ENCODE data around the gene AUH.
"Not testable (repeated sequence)": the region's sequence is repeated elsewhere in the genome, so short reads cannot be mapped to it uniquely, and the experiment has no call there.

AUH gene

DNA sequence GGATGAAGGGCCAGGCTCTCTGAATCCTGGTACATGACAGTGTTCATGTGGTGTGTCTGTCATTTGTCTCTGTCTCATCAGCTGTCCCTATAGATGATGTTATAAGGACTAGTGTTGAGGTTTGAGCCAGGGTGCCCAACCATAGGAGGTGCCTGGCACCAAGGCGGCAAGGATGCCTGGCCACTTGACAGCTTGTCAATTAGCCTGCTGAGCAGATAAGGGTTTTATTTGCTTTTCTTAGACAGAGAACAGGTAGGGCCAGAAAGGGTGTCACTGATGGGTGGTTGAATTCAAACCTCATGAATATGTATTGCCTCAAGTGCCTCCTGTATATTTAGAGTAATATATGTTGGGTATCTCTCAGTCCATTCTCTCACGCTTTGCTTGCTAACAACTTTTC is 30.1 kb upstream of the AUH start:
- no peak for DNase-seq (ENCODE audit: low read depth)
- TF ChIP-seq, protein P1, sequence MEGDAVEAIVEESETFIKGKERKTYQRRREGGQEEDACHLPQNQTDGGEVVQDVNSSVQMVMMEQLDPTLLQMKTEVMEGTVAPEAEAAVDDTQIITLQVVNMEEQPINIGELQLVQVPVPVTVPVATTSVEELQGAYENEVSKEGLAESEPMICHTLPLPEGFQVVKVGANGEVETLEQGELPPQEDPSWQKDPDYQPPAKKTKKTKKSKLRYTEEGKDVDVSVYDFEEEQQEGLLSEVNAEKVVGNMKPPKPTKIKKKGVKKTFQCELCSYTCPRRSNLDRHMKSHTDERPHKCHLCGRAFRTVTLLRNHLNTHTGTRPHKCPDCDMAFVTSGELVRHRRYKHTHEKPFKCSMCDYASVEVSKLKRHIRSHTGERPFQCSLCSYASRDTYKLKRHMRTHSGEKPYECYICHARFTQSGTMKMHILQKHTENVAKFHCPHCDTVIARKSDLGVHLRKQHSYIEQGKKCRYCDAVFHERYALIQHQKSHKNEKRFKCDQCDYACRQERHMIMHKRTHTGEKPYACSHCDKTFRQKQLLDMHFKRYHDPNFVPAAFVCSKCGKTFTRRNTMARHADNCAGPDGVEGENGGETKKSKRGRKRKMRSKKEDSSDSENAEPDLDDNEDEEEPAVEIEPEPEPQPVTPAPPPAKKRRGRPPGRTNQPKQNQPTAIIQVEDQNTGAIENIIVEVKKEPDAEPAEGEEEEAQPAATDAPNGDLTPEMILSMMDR (IDR thresholded peaks at IDR 0.05; ENCODE audit: low read depth, low read length, missing control alignments), result no peak

DNA sequence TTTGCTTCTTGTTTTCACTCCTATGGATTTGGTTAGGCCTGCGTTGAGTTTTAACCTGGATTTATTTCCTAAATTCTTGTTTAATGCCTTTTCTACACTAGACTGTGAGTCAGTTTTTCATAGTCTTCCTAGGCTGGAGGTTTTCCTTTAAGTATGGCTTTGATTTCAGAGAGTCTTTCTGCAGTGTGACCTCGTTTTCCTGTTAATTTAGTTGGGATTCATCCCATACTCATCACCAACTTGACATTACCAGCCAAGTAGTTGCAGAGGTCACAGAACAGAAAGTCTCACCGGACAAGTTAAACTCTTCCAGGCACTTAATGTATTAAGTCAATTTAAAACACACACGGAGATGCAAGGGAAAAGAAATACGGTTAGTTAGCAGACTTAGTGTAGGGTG is 29.7 kb upstream of the AUH start:
- DNase-seq (ENCODE audit: low read depth), result no peak
- TF ChIP-seq, protein P1 (IDR thresholded peaks at IDR 0.05; ENCODE audit: low read depth, low read length, missing control alignments), result no peak
- no peak overlapping the region for H3K4me3 ChIP-seq (ENCODE audit: low read depth, low read length)

More for the DNA sequence above, 30.1 kb upstream of the AUH start:
- H3K4me3 ChIP-seq (ENCODE audit: low read depth, low read length), result no peak overlapping the region

DNA sequence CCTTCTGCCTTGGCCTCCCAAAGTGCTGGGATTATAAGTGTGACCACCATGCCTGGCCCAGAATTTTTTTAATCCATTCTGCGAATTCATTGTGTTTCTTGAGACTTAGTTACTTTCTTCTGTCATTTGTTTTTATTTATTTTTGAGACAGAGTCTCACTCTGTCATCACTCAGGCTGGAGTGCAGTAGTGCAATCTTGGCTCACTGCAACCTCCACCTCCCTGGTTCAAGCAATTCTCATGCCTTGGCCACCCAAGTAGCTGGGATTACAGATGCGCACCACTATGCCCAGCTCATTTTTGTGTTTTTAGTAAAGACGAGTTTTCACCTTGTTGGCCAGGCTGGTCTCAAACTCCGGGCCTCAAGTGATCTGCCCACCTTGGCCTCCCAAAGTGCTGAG is 28.0 kb upstream of the AUH start:
- DNase-seq (ENCODE audit: low read depth); H3K4me3 ChIP-seq (ENCODE audit: low read depth, low read length): not testable (repeated sequence)

DNA sequence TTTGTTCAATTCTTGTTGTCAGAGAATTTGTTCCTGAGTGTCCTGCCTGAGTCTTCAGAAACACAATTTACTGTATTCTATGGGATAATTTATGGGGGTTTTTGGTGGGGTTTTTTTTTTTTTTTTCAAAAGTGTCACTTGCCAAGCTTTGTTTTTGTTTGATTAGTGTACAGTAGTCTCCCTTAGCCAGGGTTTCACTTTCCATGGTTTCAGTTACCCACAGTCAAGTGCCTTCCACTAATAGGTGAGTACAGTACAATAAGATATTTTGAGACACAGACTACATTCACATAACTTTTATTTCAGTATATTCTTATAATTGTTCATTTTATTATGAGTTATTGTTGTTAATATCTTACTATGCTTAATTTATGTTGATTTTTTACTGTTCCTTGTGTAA is 25.0 kb upstream of the AUH start:
- no peak for DNase-seq (ENCODE audit: low read depth)
- TF ChIP-seq, protein P1 (IDR thresholded peaks at IDR 0.05; ENCODE audit: low read depth, low read length, missing control alignments), result no peak
- H3K4me3 ChIP-seq (ENCODE audit: low read depth, low read length), result no peak overlapping the region

DNA sequence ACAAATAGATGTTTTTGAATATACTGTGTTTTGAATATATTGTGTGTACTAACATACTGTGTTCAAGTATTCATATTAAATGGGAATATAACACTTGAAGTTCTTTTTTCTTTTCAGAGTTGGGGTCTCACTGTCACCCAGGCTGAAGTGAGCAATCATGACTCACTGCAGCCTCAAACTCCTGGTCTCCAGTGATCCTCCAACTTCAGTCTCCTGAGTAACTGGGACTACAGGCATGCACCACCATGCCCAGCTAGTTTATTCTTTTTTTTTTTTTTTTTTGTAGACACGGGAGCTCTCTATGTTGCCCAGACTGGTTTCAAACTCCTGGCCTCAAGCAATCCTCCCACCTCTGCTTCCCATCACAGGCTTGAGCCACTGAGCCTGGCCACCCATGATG is 23.2 kb upstream of the AUH start:
- H3K4me3 ChIP-seq (ENCODE audit: low read depth, low read length), result no peak overlapping the region
- DNase-seq (ENCODE audit: low read depth), result no peak
- TF ChIP-seq, protein P1 (IDR thresholded peaks at IDR 0.05; ENCODE audit: low read depth, low read length, missing control alignments), result no peak

DNA sequence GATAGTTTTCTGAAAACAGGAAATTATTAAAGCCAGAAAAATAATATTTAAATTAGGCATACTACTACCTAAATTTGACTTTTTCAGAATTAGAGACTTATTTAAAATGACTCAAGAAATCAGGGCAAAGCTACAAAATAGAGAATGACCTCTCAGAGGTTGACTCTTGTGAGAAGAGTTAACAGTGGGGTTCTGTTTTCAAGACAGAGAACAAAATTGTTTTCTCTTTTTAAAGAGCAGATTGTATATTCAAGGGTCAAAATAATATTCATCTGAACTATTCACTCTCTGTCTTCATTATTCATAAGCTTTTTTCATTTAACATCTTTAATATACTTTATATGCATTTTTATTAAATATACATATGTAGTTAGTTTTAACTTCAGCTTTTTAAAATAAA is 21.9 kb upstream of the AUH start:
- no peak for DNase-seq (ENCODE audit: low read depth)
- TF ChIP-seq, protein P1 (IDR thresholded peaks at IDR 0.05; ENCODE audit: low read depth, low read length, missing control alignments), result no peak
- H3K4me3 ChIP-seq (ENCODE audit: low read depth, low read length), result no peak overlapping the region

DNA sequence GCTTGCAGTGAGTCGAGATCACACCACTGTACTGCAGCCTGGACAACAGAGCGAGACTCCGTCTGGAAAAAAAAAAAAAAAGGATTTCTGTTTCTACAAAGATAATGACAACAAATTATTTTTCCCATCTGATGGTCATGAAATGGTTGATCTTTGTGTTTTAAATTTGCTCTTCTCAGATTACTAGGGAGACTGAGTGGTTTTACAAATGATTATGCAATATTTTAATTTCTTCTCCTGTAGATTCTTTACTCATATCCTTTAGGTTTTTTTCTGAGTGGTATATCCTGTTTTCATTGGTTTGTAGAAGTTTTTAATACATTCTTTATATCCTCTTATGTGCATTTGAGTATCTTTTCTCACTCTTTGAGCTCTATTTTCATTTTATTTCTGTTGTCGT is 20.6 kb upstream of the AUH start:
- TF ChIP-seq, protein P1 (IDR thresholded peaks at IDR 0.05; ENCODE audit: low read depth, low read length, missing control alignments), result no peak
- DNase-seq (ENCODE audit: low read depth), result no peak
- H3K4me3 ChIP-seq (ENCODE audit: low read depth, low read length), result no peak overlapping the region

DNA sequence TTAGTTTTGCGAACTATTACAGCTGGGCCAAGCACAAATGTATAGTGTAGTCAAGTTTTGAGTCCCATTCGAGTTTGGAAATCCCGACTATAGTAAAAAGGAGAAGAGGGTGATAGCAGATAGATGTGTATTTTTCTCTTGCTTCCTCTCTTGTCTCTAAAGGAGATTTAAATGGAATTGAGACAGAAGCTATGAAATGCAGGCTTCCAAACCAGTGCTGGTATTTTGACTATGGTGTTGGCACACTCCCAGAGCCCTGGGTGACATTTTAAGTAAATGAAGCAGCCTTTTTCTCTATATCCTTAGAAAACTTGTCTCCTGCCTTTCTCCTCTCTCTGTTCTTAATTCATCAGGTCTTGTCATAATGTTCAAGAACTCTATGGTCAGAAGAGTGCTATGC is 17.7 kb upstream of the AUH start:
- TF ChIP-seq, protein P1 (IDR thresholded peaks at IDR 0.05; ENCODE audit: low read depth, low read length, missing control alignments), result no peak

More for the DNA sequence above, 17.7 kb upstream of the AUH start:
- H3K4me3 ChIP-seq (ENCODE audit: low read depth, low read length), result no peak overlapping the region
- DNase-seq (ENCODE audit: low read depth), result no peak

Measured in GM12864 (cell line).